ENCODE data around the gene TREML4.

TREML4 gene

GRCh38 chr6:41263267-41263666, 35.1 kb downstream of the TREML4 start:
- no peak overlapping the region for H3K4me2 ChIP-seq (ENCODE audit: insufficient read depth, low read length)
- H3K9ac ChIP-seq (ENCODE audit: low read depth, low read length) = no peak overlapping the region
- no peaks in the 10 kb centered on the region for H4K20me1 ChIP-seq (ENCODE audit: insufficient read depth, low read length)
- no peak overlapping the region for H3K27ac ChIP-seq (ENCODE audit: low read length)
- no peaks in the 10 kb centered on the region for H3K79me2 ChIP-seq (ENCODE audit: insufficient read depth, low read length)
- H3K36me3 ChIP-seq (ENCODE audit: insufficient read depth, low read length) = no peaks in the 10 kb centered on the region
- TF ChIP-seq CTCF (IDR thresholded peaks at IDR 0.05; ENCODE audit: borderline replicate concordance, extremely low read depth, low read length, poor library complexity, severe bottlenecking) = no peak
- no peak for TF ChIP-seq EZH2 (IDR thresholded peaks at IDR 0.05; ENCODE audit: borderline replicate concordance, low read depth, low read length, severe bottlenecking)
- peaks cover 22% of the 10 kb centered on the region for H3K9me3 ChIP-seq (ENCODE audit: insufficient read depth, low read length, severe bottlenecking)
- ATAC-seq (ENCODE audit: insufficient read depth, low read depth) = no peak
- H3K4me3 ChIP-seq (ENCODE audit: low read depth in 1 of 2, low read length in 2 of 2) = no peak overlapping the region
- no peak overlapping the region for H2AFZ ChIP-seq (ENCODE audit: low read depth, low read length)
- no peaks in the 10 kb centered on the region for H3K27me3 ChIP-seq (ENCODE audit: insufficient read depth, low read length, poor library complexity)
- H3K4me1 ChIP-seq (ENCODE audit: insufficient read depth, low read length) = no peaks in the 10 kb centered on the region
- no peak for DNase-seq

GRCh38 chr6:41266541-41266940, 38.4 kb downstream of the TREML4 start:
- H3K27me3 ChIP-seq (ENCODE audit: insufficient read depth, low read length, poor library complexity) = no peaks in the 10 kb centered on the region
- H4K20me1 ChIP-seq (ENCODE audit: insufficient read depth, low read length) = no peaks in the 10 kb centered on the region
- H3K36me3 ChIP-seq (ENCODE audit: insufficient read depth, low read length) = no peaks in the 10 kb centered on the region
- no peak overlapping the region for H3K9ac ChIP-seq (ENCODE audit: low read depth, low read length)
- no peaks in the 10 kb centered on the region for H3K4me1 ChIP-seq (ENCODE audit: insufficient read depth, low read length)
- H3K9me3 ChIP-seq (ENCODE audit: insufficient read depth, low read length, severe bottlenecking) = peaks cover 17% of the 10 kb centered on the region
- H3K27ac ChIP-seq (ENCODE audit: low read length) = no peak overlapping the region
- H3K4me3 ChIP-seq (ENCODE audit: low read depth in 1 of 2, low read length in 2 of 2) = no peak overlapping the region
- ATAC-seq (ENCODE audit: insufficient read depth, low read depth) (no peak), DNase-seq (no peak)
- H3K79me2 ChIP-seq (ENCODE audit: insufficient read depth, low read length) = no peaks in the 10 kb centered on the region
- no peak for TF ChIP-seq EZH2 (IDR thresholded peaks at IDR 0.05; ENCODE audit: borderline replicate concordance, low read depth, low read length, severe bottlenecking)
- no peak for TF ChIP-seq CTCF (IDR thresholded peaks at IDR 0.05; ENCODE audit: borderline replicate concordance, extremely low read depth, low read length, poor library complexity, severe bottlenecking)
- no peak overlapping the region for H2AFZ ChIP-seq (ENCODE audit: low read depth, low read length)
- no peak overlapping the region for H3K4me2 ChIP-seq (ENCODE audit: insufficient read depth, low read length)

- Histone ChIP-seq H4K20me1 (ENCODE audit: insufficient read depth, low read length) (no peaks in the 10 kb centered on the region), H2AFZ (ENCODE audit: low read depth, low read length) (no peak overlapping the region), H3K27me3 (ENCODE audit: insufficient read depth, low read length, poor library complexity) (no peaks in the 10 kb centered on the region), H3K9me3 (ENCODE audit: insufficient read depth, low read length, severe bottlenecking) (peaks cover 4% of the 10 kb centered on the region), H3K4me3 (ENCODE audit: low read depth in 1 of 2, low read length in 2 of 2) (no peak overlapping the region), H3K27ac (ENCODE audit: low read length) (no peak overlapping the region), H3K36me3 (ENCODE audit: insufficient read depth, low read length) (no peaks in the 10 kb centered on the region), H3K4me1 (ENCODE audit: insufficient read depth, low read length) (no peaks in the 10 kb centered on the region), H3K4me2 (ENCODE audit: insufficient read depth, low read length) (no peak overlapping the region), H3K79me2 (ENCODE audit: insufficient read depth, low read length) (no peaks in the 10 kb centered on the region), H3K9ac (ENCODE audit: low read depth, low read length) (no peak overlapping the region)
- ATAC-seq (ENCODE audit: insufficient read depth, low read depth) (no peak), DNase-seq (no peak)
- no peak for TF ChIP-seq EZH2 (IDR thresholded peaks at IDR 0.05; ENCODE audit: borderline replicate concordance, low read depth, low read length, severe bottlenecking)
- no peak for TF ChIP-seq CTCF (IDR thresholded peaks at IDR 0.05; ENCODE audit: borderline replicate concordance, extremely low read depth, low read length, poor library complexity, severe bottlenecking)
These were observed 40.3 kb downstream of the TREML4 start for GRCh38 chr6:41268478-41268877.

- Histone ChIP-seq H3K9ac (ENCODE audit: low read depth, low read length) (no peak overlapping the region), H3K79me2 (ENCODE audit: insufficient read depth, low read length) (no peaks in the 10 kb centered on the region), H3K4me1 (ENCODE audit: insufficient read depth, low read length) (no peaks in the 10 kb centered on the region), H3K27me3 (ENCODE audit: insufficient read depth, low read length, poor library complexity) (no peaks in the 10 kb centered on the region), H3K27ac (ENCODE audit: low read length) (no peak overlapping the region), H2AFZ (ENCODE audit: low read depth, low read length) (no peak overlapping the region), H3K36me3 (ENCODE audit: insufficient read depth, low read length) (no peaks in the 10 kb centered on the region), H3K9me3 (ENCODE audit: insufficient read depth, low read length, severe bottlenecking) (no peaks in the 10 kb centered on the region), H4K20me1 (ENCODE audit: insufficient read depth, low read length) (no peaks in the 10 kb centered on the region), H3K4me2 (ENCODE audit: insufficient read depth, low read length) (no peak overlapping the region), H3K4me3 (ENCODE audit: low read depth in 1 of 2, low read length in 2 of 2) (no peak overlapping the region)
- ATAC-seq (ENCODE audit: insufficient read depth, low read depth) (no peak), DNase-seq (no peak)
- TF ChIP-seq CTCF (IDR thresholded peaks at IDR 0.05; ENCODE audit: borderline replicate concordance, extremely low read depth, low read length, poor library complexity, severe bottlenecking) (no peak), EZH2 (IDR thresholded peaks at IDR 0.05; ENCODE audit: borderline replicate concordance, low read depth, low read length, severe bottlenecking) (no peak)
These were observed 41.0 kb downstream of the TREML4 start for GRCh38 chr6:41269166-41269565.
